ENCODE measurements around the gene C1RL. TPM values are rescaled to one million over a fixed set of nuclear protein-coding genes. Genes with fewer than 3 reads are reported as not detected.

The C1RL gene
- total RNA-seq, 1 donor from 2014 or later, result 19.2 TPM

GRCh38 chr12:7122811-7123769, 14.1 kb upstream of the C1RL start:
- TF ChIP-seq CTCF (IDR thresholded peaks at IDR 0.05), result no peak
- ATAC-seq (ENCODE audit: low read depth) (no peak), DNase-seq (no peak)
- no peaks in the 10 kb centered on the region for H3K36me3 Mint-ChIP-seq (ENCODE audit: low read depth)
- H3K27me3 Mint-ChIP-seq, result no peaks in the 10 kb centered on the region
- H3K27ac Mint-ChIP-seq, result no peak overlapping the region
- POLR2A ChIA-PET, result interaction anchor here (0.7 to 1.0 kb wide), 3 partner anchors 15 to 630 kb away, joined by 3 to 5 read pairs (median 3); partner anchors contain the start of genes C1RL and ENO2
- no peaks in the 10 kb centered on the region for H3K4me1 Mint-ChIP-seq
- H3K4me3 Mint-ChIP-seq, result no peak overlapping the region
- no peaks in the 10 kb centered on the region for H3K9me3 Mint-ChIP-seq
- CTCF ChIA-PET, result interaction anchor here (2.1 kb wide), 1 partner anchor 10 kb away, joined by 4 read pairs; no protein-coding TSS in a partner anchor
- intact Hi-C loops (cut with micrococcal nuclease), result no loop called here

- no peaks in the 10 kb centered on the region for H3K4me1 Mint-ChIP-seq
- no peak overlapping the region for H3K4me3 Mint-ChIP-seq
- no peak overlapping the region for H3K27ac Mint-ChIP-seq
- no peaks in the 10 kb centered on the region for H3K9me3 Mint-ChIP-seq
- no peaks in the 10 kb centered on the region for H3K27me3 Mint-ChIP-seq
- no peak for TF ChIP-seq CTCF (IDR thresholded peaks at IDR 0.05)
- ChIA-PET CTCF (interaction anchor here (2.1 kb wide), 1 partner anchor 8 kb away, joined by 4 read pairs; no protein-coding TSS in a partner anchor), POLR2A (no interaction called here)
- ATAC-seq (ENCODE audit: low read depth) (no peak), DNase-seq (no peak)
- H3K36me3 Mint-ChIP-seq (ENCODE audit: low read depth), result peaks cover 1% of the 10 kb centered on the region
- intact Hi-C loops (cut with micrococcal nuclease), result no loop called here
Observed at GRCh38 chr12:7121324-7121723, 12.3 kb upstream of the C1RL start.

GRCh38 chr12:7120166-7120565, 11.2 kb upstream of the C1RL start:
- peaks cover 10% of the 10 kb centered on the region for H3K36me3 Mint-ChIP-seq (ENCODE audit: low read depth)
- no peak overlapping the region for H3K27ac Mint-ChIP-seq
- TF ChIP-seq CTCF (IDR thresholded peaks at IDR 0.05), result no peak
- H3K9me3 Mint-ChIP-seq, result no peaks in the 10 kb centered on the region
- intact Hi-C loops (cut with micrococcal nuclease), result no loop called here
- H3K27me3 Mint-ChIP-seq, result no peaks in the 10 kb centered on the region
- ATAC-seq (ENCODE audit: low read depth) (no peak), DNase-seq (no peak)
- POLR2A ChIA-PET, result no interaction called here
- no peak overlapping the region for H3K4me3 Mint-ChIP-seq
- H3K4me1 Mint-ChIP-seq, result no peaks in the 10 kb centered on the region
- CTCF ChIA-PET, result interaction anchor here (0.6 to 1.1 kb wide), 2 partner anchors 11 to 631 kb away, joined by 3 read pairs; partner anchors contain the start of gene C1RL

- Mint-ChIP-seq H3K36me3 (ENCODE audit: low read depth) (peaks cover 19% of the 10 kb centered on the region), H3K27me3 (no peaks in the 10 kb centered on the region), H3K9me3 (no peaks in the 10 kb centered on the region), H3K4me1 (no peaks in the 10 kb centered on the region), H3K4me3 (no peak overlapping the region), H3K27ac (no peak overlapping the region)
- CTCF ChIA-PET, result no interaction called here
- DNase-seq, result no peak
- no peak for ATAC-seq (ENCODE audit: low read depth)
- intact Hi-C loops (cut with micrococcal nuclease), result no loop called here
- POLR2A ChIA-PET, result interaction anchor here (0.7 kb wide), 1 partner anchor 17 kb away, joined by 6 read pairs; no protein-coding TSS in a partner anchor
- no peak for TF ChIP-seq CTCF (IDR thresholded peaks at IDR 0.05)
Observed at GRCh38 chr12:7118881-7119280, 9.9 kb upstream of the C1RL start.

- H3K4me3 Mint-ChIP-seq, result no peak overlapping the region
- no peak for TF ChIP-seq CTCF (IDR thresholded peaks at IDR 0.05)
- H3K9me3 Mint-ChIP-seq, result no peaks in the 10 kb centered on the region
- H3K27ac Mint-ChIP-seq, result no peak overlapping the region
- ChIA-PET POLR2A (no interaction called here), CTCF (interaction anchor here (1.3 kb wide), 1 partner anchor 9 kb away, joined by 5 read pairs; the partner anchor contains the start of gene C1RL)
- DNase-seq, result no peak
- H3K4me1 Mint-ChIP-seq, result peaks cover 5% of the 10 kb centered on the region
- peaks cover 19% of the 10 kb centered on the region for H3K36me3 Mint-ChIP-seq (ENCODE audit: low read depth)
- no peak for ATAC-seq (ENCODE audit: low read depth)
- intact Hi-C loops (cut with micrococcal nuclease), result no loop called here
- H3K27me3 Mint-ChIP-seq, result no peaks in the 10 kb centered on the region
Observed at GRCh38 chr12:7117670-7118069, 8.7 kb upstream of the C1RL start.

Measured in activated B cell treated with CpG ODN at 0.5 μM for 24 hours (primary cell).